Measurements from ENCODE around the gene APOA1.

The APOA1 gene

DNA sequence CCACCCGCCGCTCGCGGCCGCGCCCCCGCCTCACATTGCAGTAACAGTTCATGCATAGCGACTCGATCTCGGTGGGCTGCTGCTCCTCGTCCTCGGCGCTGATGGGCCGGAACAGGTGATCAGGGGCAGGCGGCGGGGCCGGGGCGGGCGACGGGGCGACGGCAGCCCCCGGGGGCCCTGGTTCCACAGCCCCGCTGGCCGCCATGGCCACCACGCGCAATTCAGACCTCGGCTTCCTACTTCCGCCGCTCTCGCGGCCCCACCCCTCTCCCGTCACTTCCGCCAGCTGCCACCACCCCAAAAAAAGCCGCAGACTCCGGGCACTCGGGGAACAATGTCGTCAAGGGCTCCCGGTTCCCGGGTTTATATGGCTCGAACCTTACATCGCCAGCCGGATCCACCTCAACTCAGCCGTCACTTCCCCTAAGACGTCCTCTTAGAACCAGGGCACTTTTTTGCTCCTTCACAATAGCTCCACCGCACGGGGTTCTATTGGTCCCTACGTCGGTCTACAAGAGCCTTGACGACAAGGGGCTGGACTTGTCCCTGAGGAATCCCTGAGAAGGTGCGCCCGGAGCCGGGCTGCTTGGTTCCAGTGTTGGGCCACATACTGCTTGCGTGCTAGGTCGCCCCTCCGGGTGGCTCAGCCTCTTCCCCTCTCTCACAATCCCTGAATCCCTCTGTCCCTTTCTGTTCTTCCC, 49.5 kb downstream of the APOA1 start, which contains the start of gene ZPR1 (continued):
- TF ChIP-seq ZNF132 (tag by site-specific recombination; IDR thresholded peaks at IDR 0.05; ENCODE audit: borderline replicate concordance) = no peak
- TF ChIP-seq ZNF624 (tag by site-specific recombination; IDR thresholded peaks at IDR 0.05) = no peak
- no peak for TF ChIP-seq ZNF133 (tag by site-specific recombination; IDR thresholded peaks at IDR 0.05)
- TF ChIP-seq, protein P1, sequence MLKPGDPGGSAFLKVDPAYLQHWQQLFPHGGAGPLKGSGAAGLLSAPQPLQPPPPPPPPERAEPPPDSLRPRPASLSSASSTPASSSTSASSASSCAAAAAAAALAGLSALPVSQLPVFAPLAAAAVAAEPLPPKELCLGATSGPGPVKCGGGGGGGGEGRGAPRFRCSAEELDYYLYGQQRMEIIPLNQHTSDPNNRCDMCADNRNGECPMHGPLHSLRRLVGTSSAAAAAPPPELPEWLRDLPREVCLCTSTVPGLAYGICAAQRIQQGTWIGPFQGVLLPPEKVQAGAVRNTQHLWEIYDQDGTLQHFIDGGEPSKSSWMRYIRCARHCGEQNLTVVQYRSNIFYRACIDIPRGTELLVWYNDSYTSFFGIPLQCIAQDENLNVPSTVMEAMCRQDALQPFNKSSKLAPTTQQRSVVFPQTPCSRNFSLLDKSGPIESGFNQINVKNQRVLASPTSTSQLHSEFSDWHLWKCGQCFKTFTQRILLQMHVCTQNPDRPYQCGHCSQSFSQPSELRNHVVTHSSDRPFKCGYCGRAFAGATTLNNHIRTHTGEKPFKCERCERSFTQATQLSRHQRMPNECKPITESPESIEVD (tag by site-specific recombination; IDR thresholded peaks at IDR 0.05) = no peak
- peak; percentile 68; the same call in 1 of the 2 replicates for TF ChIP-seq KLF8 (tag by site-specific recombination; IDR thresholded peaks at IDR 0.05)
- TF ChIP-seq MZF1 (tag by site-specific recombination; IDR thresholded peaks at IDR 0.05; ENCODE audit: borderline replicate concordance) = no peak
- TF ChIP-seq, protein P2, sequence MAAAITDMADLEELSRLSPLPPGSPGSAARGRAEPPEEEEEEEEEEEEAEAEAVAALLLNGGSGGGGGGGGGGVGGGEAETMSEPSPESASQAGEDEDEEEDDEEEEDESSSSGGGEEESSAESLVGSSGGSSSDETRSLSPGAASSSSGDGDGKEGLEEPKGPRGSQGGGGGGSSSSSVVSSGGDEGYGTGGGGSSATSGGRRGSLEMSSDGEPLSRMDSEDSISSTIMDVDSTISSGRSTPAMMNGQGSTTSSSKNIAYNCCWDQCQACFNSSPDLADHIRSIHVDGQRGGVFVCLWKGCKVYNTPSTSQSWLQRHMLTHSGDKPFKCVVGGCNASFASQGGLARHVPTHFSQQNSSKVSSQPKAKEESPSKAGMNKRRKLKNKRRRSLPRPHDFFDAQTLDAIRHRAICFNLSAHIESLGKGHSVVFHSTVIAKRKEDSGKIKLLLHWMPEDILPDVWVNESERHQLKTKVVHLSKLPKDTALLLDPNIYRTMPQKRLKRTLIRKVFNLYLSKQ (tag by site-specific recombination; IDR thresholded peaks at IDR 0.05; ENCODE audit: borderline replicate concordance) = no peak
- no peak for TF ChIP-seq ZNF266 (tag by site-specific recombination; IDR thresholded peaks at IDR 0.05; ENCODE audit: low read depth)
- no peak for TF ChIP-seq ZBTB1 (tag by site-specific recombination; IDR thresholded peaks at IDR 0.05)
- no peak for TF ChIP-seq GLIS1 (tag by site-specific recombination; IDR thresholded peaks at IDR 0.05)
- TF ChIP-seq, protein P3, sequence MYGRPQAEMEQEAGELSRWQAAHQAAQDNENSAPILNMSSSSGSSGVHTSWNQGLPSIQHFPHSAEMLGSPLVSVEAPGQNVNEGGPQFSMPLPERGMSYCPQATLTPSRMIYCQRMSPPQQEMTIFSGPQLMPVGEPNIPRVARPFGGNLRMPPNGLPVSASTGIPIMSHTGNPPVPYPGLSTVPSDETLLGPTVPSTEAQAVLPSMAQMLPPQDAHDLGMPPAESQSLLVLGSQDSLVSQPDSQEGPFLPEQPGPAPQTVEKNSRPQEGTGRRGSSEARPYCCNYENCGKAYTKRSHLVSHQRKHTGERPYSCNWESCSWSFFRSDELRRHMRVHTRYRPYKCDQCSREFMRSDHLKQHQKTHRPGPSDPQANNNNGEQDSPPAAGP (tag by site-specific recombination; IDR thresholded peaks at IDR 0.05) = no peak
- no peak for TF ChIP-seq ZNF292 (tag by site-specific recombination; IDR thresholded peaks at IDR 0.05; ENCODE audit: borderline replicate concordance, low read depth)
- TF ChIP-seq ZSCAN16 (tag by site-specific recombination; IDR thresholded peaks at IDR 0.05) = no peak
- no peak for TF ChIP-seq ZNF366 (tag by site-specific recombination; conservative IDR thresholded peaks at IDR 0.05)
- TF ChIP-seq, protein P4, sequence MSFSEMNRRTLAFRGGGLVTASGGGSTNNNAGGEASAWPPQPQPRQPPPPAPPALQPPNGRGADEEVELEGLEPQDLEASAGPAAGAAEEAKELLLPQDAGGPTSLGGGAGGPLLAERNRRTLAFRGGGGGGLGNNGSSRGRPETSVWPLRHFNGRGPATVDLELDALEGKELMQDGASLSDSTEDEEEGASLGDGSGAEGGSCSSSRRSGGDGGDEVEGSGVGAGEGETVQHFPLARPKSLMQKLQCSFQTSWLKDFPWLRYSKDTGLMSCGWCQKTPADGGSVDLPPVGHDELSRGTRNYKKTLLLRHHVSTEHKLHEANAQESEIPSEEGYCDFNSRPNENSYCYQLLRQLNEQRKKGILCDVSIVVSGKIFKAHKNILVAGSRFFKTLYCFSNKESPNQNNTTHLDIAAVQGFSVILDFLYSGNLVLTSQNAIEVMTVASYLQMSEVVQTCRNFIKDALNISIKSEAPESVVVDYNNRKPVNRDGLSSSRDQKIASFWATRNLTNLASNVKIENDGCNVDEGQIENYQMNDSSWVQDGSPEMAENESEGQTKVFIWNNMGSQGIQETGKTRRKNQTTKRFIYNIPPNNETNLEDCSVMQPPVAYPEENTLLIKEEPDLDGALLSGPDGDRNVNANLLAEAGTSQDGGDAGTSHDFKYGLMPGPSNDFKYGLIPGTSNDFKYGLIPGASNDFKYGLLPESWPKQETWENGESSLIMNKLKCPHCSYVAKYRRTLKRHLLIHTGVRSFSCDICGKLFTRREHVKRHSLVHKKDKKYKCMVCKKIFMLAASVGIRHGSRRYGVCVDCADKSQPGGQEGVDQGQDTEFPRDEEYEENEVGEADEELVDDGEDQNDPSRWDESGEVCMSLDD (tag by site-specific recombination; IDR thresholded peaks at IDR 0.05) = peak; percentile 85
- TF ChIP-seq, protein P5, sequence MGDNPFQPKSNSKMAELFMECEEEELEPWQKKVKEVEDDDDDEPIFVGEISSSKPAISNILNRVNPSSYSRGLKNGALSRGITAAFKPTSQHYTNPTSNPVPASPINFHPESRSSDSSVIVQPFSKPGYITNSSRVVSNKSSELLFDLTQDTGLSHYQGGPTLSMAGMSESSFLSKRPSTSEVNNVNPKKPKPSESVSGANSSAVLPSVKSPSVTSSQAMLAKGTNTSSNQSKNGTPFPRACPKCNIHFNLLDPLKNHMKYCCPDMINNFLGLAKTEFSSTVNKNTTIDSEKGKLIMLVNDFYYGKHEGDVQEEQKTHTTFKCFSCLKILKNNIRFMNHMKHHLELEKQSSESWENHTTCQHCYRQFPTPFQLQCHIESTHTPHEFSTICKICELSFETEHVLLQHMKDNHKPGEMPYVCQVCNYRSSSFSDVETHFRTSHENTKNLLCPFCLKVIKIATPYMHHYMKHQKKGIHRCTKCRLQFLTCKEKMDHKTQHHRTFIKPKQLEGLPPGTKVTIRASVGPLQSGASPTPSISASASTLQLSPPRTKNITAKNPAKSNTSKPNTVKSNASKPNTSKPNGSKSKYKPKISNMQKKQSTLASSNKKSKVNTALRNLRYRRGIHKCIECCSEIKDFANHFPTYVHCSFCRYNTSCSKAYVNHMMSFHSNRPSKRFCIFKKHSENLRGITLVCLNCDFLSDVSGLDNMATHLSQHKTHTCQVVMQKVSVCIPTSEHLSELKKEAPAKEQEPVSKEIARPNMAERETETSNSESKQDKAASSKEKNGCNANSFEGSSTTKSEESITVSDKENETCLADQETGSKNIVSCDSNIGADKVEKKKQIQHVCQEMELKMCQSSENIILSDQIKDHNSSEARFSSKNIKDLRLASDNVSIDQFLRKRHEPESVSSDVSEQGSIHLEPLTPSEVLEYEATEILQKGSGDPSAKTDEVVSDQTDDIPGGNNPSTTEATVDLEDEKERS (tag by site-specific recombination; IDR thresholded peaks at IDR 0.05) = no peak
- TF ChIP-seq ZNF549 (tag by site-specific recombination; IDR thresholded peaks at IDR 0.05) = no peak
- TF ChIP-seq ZNF571 (tag by site-specific recombination; IDR thresholded peaks at IDR 0.05) = no peak
- TF ChIP-seq ZNF202 (tag by site-specific recombination; IDR thresholded peaks at IDR 0.05; ENCODE audit: borderline replicate concordance) = no peak
- no peak for TF ChIP-seq ZNF211 (tag by site-specific recombination; IDR thresholded peaks at IDR 0.05; ENCODE audit: low read depth)
- no peak for TF ChIP-seq ZNF138 (tag by site-specific recombination; IDR thresholded peaks at IDR 0.05; ENCODE audit: borderline replicate concordance)
- TF ChIP-seq ZNF560 (tag by site-specific recombination; IDR thresholded peaks at IDR 0.05; ENCODE audit: borderline replicate concordance) = no peak
- no peak for TF ChIP-seq ZNF677 (tag by site-specific recombination; IDR thresholded peaks at IDR 0.05)
- TF ChIP-seq PRDM1 (tag by site-specific recombination; IDR thresholded peaks at IDR 0.05) = no peak
- TF ChIP-seq ZBTB48 (tag by site-specific recombination; IDR thresholded peaks at IDR 0.05) = peak; percentile 76
- no peak for TF ChIP-seq ZNF169 (tag by site-specific recombination; IDR thresholded peaks at IDR 0.05)
- TF ChIP-seq, protein P6, sequence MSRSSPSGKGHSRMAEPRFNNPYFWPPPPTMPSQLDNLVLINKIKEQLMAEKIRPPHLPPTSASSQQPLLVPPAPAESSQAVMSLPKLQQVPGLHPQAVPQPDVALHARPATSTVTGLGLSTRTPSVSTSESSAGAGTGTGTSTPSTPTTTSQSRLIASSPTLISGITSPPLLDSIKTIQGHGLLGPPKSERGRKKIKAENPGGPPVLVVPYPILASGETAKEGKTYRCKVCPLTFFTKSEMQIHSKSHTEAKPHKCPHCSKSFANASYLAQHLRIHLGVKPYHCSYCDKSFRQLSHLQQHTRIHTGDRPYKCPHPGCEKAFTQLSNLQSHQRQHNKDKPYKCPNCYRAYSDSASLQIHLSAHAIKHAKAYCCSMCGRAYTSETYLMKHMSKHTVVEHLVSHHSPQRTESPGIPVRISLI (tag by site-specific recombination; IDR thresholded peaks at IDR 0.05) = peak; percentile 72; the same call in 1 of the 2 replicates
- no peak for TF ChIP-seq ZNF146 (tag by site-specific recombination; IDR thresholded peaks at IDR 0.05)
